Measurements from ENCODE around the gene FSIP1.

Gene FSIP1

GRCh38 chr15:39613271-39613670, 169.4 kb downstream of the FSIP1 start:
- FAIRE-seq = no peak

- FAIRE-seq = no peak
Measured at GRCh38 chr15:39610665-39611064, 172.0 kb downstream of the FSIP1 start.

DNA sequence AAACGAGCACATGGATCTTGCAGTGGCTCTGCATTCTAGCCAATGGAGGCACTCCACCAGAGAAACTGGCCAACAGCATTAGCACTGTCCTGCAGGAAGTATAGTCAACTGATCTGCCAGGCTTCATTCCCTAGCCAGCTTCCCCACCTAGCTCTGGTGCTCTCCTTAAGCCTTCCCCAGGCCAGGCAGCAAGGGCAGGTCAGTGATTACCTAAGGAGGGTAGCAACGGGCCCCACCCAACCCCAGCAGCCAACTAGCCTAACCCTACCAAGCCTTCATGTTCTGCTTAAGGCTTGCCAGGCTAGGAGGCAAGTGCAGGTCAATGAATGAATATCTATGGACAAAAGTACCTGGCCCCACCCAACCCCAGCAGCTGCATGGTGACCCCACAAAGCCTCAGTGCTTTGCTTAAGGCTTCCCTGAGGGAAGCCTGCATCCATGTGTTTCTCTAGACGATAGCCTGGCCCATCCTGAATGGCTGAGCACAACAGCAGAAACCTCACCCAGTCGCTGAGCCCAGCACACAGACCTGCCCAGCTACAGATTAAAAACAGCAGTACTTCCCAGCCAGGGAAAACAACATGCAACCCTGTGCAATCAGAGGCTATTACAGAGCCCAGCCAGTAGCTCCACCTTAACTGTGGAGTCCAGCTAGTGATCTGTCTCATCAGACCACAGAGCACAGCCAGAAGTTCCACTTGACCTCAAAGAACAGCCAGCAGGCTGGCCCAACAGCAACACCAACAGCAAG, 173.3 kb downstream of the FSIP1 start:
- FAIRE-seq = no peak

GRCh38 chr15:39608185-39609139, 174.2 kb downstream of the FSIP1 start:
- FAIRE-seq = no peak

DNA sequence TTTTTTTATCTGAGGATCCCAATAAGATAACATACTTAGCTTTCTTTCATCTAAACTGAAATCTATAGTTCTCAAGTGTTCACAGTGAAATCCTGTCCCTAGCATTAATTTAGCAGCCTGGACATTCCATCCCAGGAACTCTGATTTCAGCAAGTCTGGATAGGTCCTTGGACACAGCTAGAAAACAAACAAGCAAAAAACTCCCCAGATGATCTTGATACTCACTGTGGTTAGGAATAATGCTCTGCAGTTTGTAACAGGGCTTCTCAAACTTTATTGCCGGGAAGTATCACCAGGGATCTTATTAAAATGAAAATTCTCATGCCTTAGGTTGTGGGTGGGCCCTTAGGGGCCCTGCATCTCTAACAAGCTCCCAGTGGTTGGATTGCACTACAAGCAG, 177.5 kb downstream of the FSIP1 start:
- FAIRE-seq = no peak

DNA sequence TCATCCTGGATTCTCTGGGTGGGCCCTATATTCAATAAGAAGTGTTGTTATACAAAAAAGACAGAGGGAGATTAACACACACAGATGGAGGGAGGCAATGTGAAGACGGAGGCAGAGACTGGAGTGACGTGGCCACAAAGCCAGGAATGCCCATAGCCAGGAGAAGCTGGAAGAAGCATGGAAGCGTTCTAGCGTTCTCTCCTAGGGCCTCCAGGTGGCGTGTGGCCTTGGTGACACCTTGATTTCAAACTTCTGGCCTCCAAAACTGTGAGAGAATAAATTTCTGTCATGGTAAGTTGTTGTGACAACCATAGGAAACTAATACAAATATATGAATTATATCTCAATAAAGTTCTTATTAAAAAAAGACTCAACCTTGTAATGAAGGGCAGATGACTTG, 180.5 kb downstream of the FSIP1 start:
- no peak for FAIRE-seq

DNA sequence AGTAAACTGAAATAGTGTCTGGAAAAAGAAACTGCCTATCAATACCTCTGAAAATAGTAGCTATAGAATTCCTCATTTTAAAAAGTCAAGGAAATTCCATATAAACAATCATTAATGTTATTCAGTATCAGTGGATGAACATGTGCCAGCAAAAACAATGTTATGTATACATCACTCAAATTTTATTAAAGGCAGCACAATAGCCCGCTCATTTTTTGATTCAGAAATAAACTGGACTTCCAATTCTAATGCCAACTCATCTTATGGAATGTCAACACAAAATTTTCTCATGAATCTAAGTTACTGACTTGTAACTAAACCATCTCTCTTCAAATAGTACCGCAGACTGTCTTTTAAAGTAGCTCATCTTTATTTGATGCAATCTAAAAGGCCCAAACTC, 182.8 kb downstream of the FSIP1 start:
- FAIRE-seq = no peak

- FAIRE-seq = no peak
Measured at GRCh38 chr15:39598958-39599845, 183.4 kb downstream of the FSIP1 start.

DNA sequence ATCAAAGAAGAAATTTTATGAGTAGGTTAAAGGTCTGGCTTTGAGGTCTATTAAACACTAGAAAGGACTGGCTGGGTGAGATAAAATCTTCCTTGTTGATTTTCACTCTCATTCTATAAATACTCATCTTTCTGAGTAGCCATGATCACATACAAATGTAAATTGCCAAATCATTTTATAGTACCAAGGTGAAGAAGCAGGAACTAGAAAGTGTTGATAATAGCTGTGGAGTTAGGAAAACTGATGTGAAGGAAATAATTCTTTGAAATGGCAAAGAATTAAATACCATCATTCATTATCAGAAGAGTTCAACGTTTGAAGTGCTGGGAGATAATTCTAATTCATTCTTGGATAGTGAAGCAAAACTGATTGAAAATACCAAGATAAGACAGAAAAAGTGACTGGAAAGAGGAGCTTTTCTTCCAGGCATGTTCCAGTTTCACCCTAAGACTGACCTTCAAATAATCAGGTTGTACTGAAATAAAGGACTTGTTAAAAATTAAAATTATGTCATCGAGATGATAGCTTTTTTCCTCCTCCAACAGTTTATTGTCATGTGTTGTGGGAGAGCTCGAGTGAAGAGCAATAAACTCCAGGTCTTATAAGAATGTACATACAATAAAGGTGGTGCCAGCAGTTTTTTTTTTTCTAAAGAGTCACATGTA, 184.3 kb downstream of the FSIP1 start:
- no peak for FAIRE-seq

DNA sequence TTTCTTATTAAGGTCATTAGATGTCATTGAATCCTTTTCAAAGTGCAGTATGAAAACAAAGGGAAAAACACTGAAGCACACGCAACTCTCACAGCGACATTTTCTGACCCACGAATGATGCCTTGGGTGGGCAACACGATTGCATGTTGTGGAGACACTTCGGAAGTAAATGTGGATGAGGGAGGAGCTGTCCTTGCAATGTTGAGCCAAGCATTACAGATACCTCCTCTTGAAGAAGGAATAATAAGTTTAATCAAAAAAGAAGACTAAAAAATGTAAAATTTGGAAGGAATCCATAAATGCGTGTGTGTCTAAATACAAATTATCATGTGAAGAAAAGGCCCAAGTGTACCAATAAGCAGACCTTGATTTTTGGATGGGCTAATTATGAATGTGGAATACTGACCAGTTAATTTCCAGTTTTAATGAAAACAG, 184.9 kb downstream of the FSIP1 start:
- FAIRE-seq = no peak

GRCh38 chr15:39597336-39597735, 185.3 kb downstream of the FSIP1 start:
- FAIRE-seq = no peak

GRCh38 chr15:39596358-39597051, 186.1 kb downstream of the FSIP1 start:
- FAIRE-seq = no peak

GRCh38 chr15:39595338-39596221, 187.1 kb downstream of the FSIP1 start:
- no peak for FAIRE-seq

DNA sequence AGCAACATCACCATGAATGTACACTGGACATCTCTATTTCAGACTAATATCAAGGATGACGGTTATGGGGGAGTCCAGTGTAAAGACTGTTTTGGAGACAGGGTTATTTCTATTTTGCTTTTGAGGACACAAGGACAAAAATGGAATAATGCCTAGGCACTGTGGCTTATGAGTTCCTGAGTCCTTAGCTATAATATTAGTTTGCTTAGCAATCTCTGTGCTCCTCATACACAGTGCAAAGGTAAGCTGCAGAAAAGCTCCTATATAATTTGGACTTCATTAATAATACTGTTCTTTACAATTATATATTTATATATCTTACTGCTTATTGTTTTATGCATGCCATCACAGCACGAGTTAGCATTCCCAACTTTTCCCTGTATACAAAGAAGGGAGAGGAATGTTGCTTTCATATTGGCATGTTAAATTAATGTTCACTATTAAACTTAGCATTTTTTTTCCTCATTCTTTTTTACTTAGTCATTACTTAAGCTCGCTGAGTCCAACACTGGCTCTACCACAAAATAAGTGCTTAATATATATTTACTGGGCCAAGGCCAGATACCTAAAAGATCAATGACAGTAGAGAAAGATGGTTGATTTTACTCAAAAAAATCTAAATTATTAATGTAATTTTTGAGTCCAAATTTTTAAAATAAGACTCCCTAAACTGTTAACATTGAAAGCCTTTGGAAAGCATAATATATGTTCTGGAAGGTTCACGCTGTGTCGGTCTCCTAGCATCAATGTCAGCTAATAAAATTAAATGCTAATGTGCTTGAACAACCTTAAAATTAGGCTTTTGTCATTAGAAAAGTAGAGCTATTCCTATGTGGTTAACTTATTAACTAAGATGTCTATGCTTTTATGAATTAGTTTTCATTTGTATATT, 187.9 kb downstream of the FSIP1 start:
- FAIRE-seq = no peak

DNA sequence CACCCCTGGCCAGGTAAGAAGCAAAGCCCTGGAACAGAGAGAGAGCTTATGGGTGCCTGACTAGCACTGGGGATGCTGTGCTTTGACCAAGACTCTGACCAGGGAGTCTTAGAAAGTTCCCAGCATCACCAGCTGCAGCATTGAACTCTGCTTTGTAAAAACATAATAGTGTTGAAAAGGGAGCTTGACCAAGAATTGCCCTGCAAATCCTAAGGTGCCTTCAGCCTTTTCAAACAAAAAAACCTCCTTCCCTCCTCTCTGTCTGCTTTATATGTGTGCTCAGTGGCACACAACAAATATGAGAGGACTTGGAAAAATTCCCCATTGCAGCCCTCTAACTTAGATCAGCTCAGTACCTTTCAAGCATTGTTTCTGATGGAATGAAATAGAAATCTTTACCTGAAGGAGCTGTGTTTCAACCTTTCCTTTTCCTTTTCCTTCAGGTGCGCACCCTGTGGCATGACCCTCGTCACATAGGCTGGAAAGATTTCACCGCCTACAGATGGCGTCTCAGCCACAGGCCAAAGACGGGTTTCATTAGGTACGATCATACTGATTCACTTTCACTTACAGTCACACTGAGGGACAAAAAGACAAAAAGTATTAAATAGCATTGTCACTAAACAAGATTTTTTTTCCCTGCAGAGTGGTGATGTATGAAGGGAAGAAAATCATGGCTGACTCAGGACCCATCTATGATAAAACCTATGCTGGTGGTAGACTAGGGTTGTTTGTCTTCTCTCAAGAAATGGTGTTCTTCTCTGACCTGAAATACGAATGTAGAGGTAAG, 188.8 kb downstream of the FSIP1 start:
- no peak for FAIRE-seq

GRCh38 chr15:39593071-39593655, 189.5 kb downstream of the FSIP1 start:
- FAIRE-seq = no peak

- no peak for FAIRE-seq
Measured at GRCh38 chr15:39592500-39592899, 190.1 kb downstream of the FSIP1 start.

DNA sequence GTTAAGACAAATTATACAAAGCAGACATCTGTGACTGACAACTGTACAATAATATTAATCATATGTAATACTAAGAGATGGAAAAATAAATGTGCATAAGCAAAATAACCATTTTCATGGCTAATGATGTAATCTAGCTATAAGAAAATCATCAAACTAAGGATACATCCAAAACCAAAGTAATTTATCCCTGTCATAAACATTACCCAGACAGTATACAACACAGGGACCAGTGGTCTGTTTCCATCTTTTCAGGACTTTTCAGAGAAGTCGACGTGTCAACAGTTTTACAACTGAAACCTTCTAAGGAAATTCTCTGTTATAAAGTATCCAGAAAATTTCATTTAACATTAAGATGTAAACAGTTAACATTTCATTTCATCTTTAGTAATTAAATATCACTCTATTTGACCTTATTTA, 190.7 kb downstream of the FSIP1 start:
- no peak for FAIRE-seq

Measured in A204.1 (cell line).